ENCODE data around the gene STAMBP. TPM values are rescaled to one million over a fixed set of nuclear protein-coding genes. Genes with fewer than 3 reads are reported as not detected.

STAMBP gene
- polyA plus RNA-seq, 3 donors = 26.0 to 40.8 (median 40.7) TPM

GRCh38 chr2:73920577-73921545, 92.1 kb downstream of the STAMBP start:
- H3K36me3 ChIP-seq (replicated peaks in 1 of 2; ENCODE audit: control insufficient read depth in 1 of 2, insufficient read depth in 2 of 2, low read length in 2 of 2) = no peaks in the 10 kb centered on the region
- peaks cover 24 to 28% of the 10 kb centered on the region in 2 donors for H3K4me1 ChIP-seq (ENCODE audit: control insufficient read depth in 1 of 2, insufficient read depth in 2 of 2, low read length in 2 of 2)
- H3K9me3 Mint-ChIP-seq = peaks cover 0 to 5% (median 0%) of the 10 kb centered on the region in 7 donors
- H2AFZ ChIP-seq (ENCODE audit: insufficient read depth, low read depth, low read length, poor library complexity, severe bottlenecking) = no peak overlapping the region
- peaks cover 25% of the 10 kb centered on the region for H3K4me1 Mint-ChIP-seq
- H3K4me2 ChIP-seq (replicated peaks; ENCODE audit: extremely low read depth, low read length, poor library complexity, severe bottlenecking) = no peak overlapping the region
- TF ChIP-seq CTCF (IDR thresholded peaks at IDR 0.05) = peak; percentile 30
- peaks cover 0 to 1% (median 0%) of the 10 kb centered on the region in 3 donors for H3K27me3 Mint-ChIP-seq (ENCODE audit: low read depth in 3 of 3)
- intact Hi-C loops (cut with micrococcal nuclease) = loop anchor here in 1 of 2 donors (10.0 kb wide), 1 partner anchor 274 kb away; the partner anchor contains the start of gene MTHFD2
- no peak overlapping the region for H3K9ac ChIP-seq (ENCODE audit: insufficient read depth, low read length, poor library complexity, severe bottlenecking)
- H3K79me2 ChIP-seq (ENCODE audit: insufficient read depth, low read length) = no peaks in the 10 kb centered on the region
- H3K27ac Mint-ChIP-seq = no peak overlapping the region
- H3K4me3 ChIP-seq (replicated peaks in 1 of 3; ENCODE audit: low read depth in 2 of 3, low read length in 3 of 3) = no peak overlapping the region
- WGBS (ENCODE audit: insufficient coverage) = 70% methylated on average over 6 of the region's 12 CpGs
- H3K9me3 ChIP-seq (replicated peaks in 1 of 2; ENCODE audit: control insufficient read depth in 1 of 2, insufficient read depth in 1 of 2, low read length in 2 of 2) = no peaks in the 10 kb centered on the region
- no peaks in the 10 kb centered on the region for H3K27me3 ChIP-seq (ENCODE audit: control insufficient read depth in 2 of 2, insufficient read depth in 2 of 2, low read length in 2 of 2)
- DNase-seq = peak in 2 of 3 donors; percentile 25 to 46
- no peak overlapping the region for H3K27ac ChIP-seq (ENCODE audit: low read depth in 1 of 2, low read length in 2 of 2)
- H4K20me1 ChIP-seq (ENCODE audit: insufficient read depth, low read length) = no peaks in the 10 kb centered on the region
- H3K36me3 Mint-ChIP-seq = peaks cover 0 to 1% of the 10 kb centered on the region in 2 donors
- no peak overlapping the region for H3K4me3 Mint-ChIP-seq

- H3K4me2 ChIP-seq (replicated peaks; ENCODE audit: extremely low read depth, low read length, poor library complexity, severe bottlenecking) = no peak overlapping the region
- TF ChIP-seq CTCF (IDR thresholded peaks at IDR 0.05) = no peak
- DNase-seq = no peak
- no peak overlapping the region for H3K9ac ChIP-seq (ENCODE audit: insufficient read depth, low read length, poor library complexity, severe bottlenecking)
- H3K27me3 ChIP-seq (ENCODE audit: control insufficient read depth in 2 of 2, insufficient read depth in 2 of 2, low read length in 2 of 2) = no peaks in the 10 kb centered on the region
- intact Hi-C loops (cut with micrococcal nuclease) = loop anchor here in 1 of 2 donors (10.0 kb wide), 1 partner anchor 273 kb away; the partner anchor contains the start of gene MTHFD2
- peaks cover 0 to 1% of the 10 kb centered on the region in 2 donors for H3K36me3 Mint-ChIP-seq
- H3K4me3 Mint-ChIP-seq = no peak overlapping the region
- no peak overlapping the region for H3K4me3 ChIP-seq (replicated peaks in 1 of 3; ENCODE audit: low read depth in 2 of 3, low read length in 3 of 3)
- H3K36me3 ChIP-seq (replicated peaks in 1 of 2; ENCODE audit: control insufficient read depth in 1 of 2, insufficient read depth in 2 of 2, low read length in 2 of 2) = no peaks in the 10 kb centered on the region
- WGBS (ENCODE audit: insufficient coverage) = 96% methylated on average over 5 of the region's 9 CpGs
- no peaks in the 10 kb centered on the region for H4K20me1 ChIP-seq (ENCODE audit: insufficient read depth, low read length)
- no peak overlapping the region for H2AFZ ChIP-seq (ENCODE audit: insufficient read depth, low read depth, low read length, poor library complexity, severe bottlenecking)
- peaks cover 5% of the 10 kb centered on the region for H3K79me2 ChIP-seq (ENCODE audit: insufficient read depth, low read length)
- peaks cover 29% of the 10 kb centered on the region for H3K4me1 Mint-ChIP-seq
- peak overlapping the region in 1 of 7 donors; percentile 58 for H3K27ac Mint-ChIP-seq
- no peaks in the 10 kb centered on the region for H3K9me3 ChIP-seq (replicated peaks in 1 of 2; ENCODE audit: control insufficient read depth in 1 of 2, insufficient read depth in 1 of 2, low read length in 2 of 2)
- H3K4me1 ChIP-seq (ENCODE audit: control insufficient read depth in 1 of 2, insufficient read depth in 2 of 2, low read length in 2 of 2) = peaks cover 28 to 33% of the 10 kb centered on the region in 2 donors
- H3K9me3 Mint-ChIP-seq = peaks cover 0 to 5% (median 0%) of the 10 kb centered on the region in 7 donors
- no peak overlapping the region for H3K27ac ChIP-seq (ENCODE audit: low read depth in 1 of 2, low read length in 2 of 2)
- H3K27me3 Mint-ChIP-seq (ENCODE audit: low read depth in 3 of 3) = no peaks in the 10 kb centered on the region
Measured at GRCh38 chr2:73921581-73921980, 92.8 kb downstream of the STAMBP start.
